ENCODE results near the gene BMP2K.

- no peak for TF ChIP-seq CTCF (conservative IDR thresholded peaks at IDR 0.05 in 1 of 2, IDR thresholded peaks at IDR 0.05 in 1 of 2; ENCODE audit: low read depth in 1 of 2, low read length in 2 of 2)
- no peak for TF ChIP-seq EZH2 (IDR thresholded peaks at IDR 0.05; ENCODE audit: low read length, missing control alignments)
These were observed 51.0 kb downstream of the BMP2K start for GRCh38 chr4:78827191-78827590.
